ENCODE results near the gene SMARCAD1. TPM values are rescaled to one million over a fixed set of nuclear protein-coding genes. Genes with fewer than 3 reads are reported as not detected.

SMARCAD1 gene
- total and polyA plus RNA-seq, 2 experiments from 2014 or later, result 23.8 to 86.2 TPM

DNA sequence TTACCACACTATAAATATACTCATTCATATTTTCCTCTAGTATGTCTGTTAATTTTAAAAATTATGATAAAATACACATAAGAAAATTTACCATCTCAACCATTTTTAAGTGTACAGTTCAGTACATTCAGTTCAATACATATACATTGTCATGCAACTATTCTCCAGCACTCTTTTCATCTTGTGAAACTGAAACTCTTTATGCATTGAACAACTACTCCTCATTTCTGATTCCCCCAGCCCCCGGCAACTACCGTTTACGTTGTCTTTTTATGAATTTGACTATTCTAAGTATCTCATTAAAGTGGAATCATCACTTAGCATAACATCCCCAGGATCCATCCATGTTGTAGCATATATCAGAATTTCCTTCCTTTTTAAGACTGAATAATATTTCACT, 8.7 kb downstream of the SMARCAD1 start:
- H3K4me1 Mint-ChIP-seq, result peaks cover 2% of the 10 kb centered on the region; the same call in 1 of the 3 replicates
- H3K4me1 ChIP-seq (ENCODE audit: insufficient read depth), result peaks cover 1% of the 10 kb centered on the region; the same call in 1 of the 2 replicates
- H3K27ac ChIP-seq (ENCODE audit: low read depth), result no peak overlapping the region
- TF ChIP-seq JUNB (IDR thresholded peaks at IDR 0.05; ENCODE audit: unreplicated experiment) (no peak), EZH2 (IDR thresholded peaks at IDR 0.05; ENCODE audit: low read depth, unreplicated experiment) (no peak), CREB1 (CRISPR knock-in tag; IDR thresholded peaks at IDR 0.05; ENCODE audit: low read depth) (no peak), ZNF114 (CRISPR knock-in tag; IDR thresholded peaks at IDR 0.05) (no peak), STAT1 (IDR thresholded peaks at IDR 0.05; ENCODE audit: unreplicated experiment) (no peak), POLR2AphosphoS5 (IDR thresholded peaks at IDR 0.05; ENCODE audit: low read depth) (no peak), ZNF331 (CRISPR knock-in tag; IDR thresholded peaks at IDR 0.05; ENCODE audit: low read depth) (no peak), NANOG (IDR thresholded peaks at IDR 0.05; ENCODE audit: borderline replicate concordance) (no peak), ETS1 (IDR thresholded peaks at IDR 0.05) (no peak), REST (IDR thresholded peaks at IDR 0.05; ENCODE audit: unreplicated experiment) (no peak), EZH2phosphoT487 (IDR thresholded peaks at IDR 0.05; ENCODE audit: unreplicated experiment) (no peak)
- TF ChIP-seq, protein P1, sequence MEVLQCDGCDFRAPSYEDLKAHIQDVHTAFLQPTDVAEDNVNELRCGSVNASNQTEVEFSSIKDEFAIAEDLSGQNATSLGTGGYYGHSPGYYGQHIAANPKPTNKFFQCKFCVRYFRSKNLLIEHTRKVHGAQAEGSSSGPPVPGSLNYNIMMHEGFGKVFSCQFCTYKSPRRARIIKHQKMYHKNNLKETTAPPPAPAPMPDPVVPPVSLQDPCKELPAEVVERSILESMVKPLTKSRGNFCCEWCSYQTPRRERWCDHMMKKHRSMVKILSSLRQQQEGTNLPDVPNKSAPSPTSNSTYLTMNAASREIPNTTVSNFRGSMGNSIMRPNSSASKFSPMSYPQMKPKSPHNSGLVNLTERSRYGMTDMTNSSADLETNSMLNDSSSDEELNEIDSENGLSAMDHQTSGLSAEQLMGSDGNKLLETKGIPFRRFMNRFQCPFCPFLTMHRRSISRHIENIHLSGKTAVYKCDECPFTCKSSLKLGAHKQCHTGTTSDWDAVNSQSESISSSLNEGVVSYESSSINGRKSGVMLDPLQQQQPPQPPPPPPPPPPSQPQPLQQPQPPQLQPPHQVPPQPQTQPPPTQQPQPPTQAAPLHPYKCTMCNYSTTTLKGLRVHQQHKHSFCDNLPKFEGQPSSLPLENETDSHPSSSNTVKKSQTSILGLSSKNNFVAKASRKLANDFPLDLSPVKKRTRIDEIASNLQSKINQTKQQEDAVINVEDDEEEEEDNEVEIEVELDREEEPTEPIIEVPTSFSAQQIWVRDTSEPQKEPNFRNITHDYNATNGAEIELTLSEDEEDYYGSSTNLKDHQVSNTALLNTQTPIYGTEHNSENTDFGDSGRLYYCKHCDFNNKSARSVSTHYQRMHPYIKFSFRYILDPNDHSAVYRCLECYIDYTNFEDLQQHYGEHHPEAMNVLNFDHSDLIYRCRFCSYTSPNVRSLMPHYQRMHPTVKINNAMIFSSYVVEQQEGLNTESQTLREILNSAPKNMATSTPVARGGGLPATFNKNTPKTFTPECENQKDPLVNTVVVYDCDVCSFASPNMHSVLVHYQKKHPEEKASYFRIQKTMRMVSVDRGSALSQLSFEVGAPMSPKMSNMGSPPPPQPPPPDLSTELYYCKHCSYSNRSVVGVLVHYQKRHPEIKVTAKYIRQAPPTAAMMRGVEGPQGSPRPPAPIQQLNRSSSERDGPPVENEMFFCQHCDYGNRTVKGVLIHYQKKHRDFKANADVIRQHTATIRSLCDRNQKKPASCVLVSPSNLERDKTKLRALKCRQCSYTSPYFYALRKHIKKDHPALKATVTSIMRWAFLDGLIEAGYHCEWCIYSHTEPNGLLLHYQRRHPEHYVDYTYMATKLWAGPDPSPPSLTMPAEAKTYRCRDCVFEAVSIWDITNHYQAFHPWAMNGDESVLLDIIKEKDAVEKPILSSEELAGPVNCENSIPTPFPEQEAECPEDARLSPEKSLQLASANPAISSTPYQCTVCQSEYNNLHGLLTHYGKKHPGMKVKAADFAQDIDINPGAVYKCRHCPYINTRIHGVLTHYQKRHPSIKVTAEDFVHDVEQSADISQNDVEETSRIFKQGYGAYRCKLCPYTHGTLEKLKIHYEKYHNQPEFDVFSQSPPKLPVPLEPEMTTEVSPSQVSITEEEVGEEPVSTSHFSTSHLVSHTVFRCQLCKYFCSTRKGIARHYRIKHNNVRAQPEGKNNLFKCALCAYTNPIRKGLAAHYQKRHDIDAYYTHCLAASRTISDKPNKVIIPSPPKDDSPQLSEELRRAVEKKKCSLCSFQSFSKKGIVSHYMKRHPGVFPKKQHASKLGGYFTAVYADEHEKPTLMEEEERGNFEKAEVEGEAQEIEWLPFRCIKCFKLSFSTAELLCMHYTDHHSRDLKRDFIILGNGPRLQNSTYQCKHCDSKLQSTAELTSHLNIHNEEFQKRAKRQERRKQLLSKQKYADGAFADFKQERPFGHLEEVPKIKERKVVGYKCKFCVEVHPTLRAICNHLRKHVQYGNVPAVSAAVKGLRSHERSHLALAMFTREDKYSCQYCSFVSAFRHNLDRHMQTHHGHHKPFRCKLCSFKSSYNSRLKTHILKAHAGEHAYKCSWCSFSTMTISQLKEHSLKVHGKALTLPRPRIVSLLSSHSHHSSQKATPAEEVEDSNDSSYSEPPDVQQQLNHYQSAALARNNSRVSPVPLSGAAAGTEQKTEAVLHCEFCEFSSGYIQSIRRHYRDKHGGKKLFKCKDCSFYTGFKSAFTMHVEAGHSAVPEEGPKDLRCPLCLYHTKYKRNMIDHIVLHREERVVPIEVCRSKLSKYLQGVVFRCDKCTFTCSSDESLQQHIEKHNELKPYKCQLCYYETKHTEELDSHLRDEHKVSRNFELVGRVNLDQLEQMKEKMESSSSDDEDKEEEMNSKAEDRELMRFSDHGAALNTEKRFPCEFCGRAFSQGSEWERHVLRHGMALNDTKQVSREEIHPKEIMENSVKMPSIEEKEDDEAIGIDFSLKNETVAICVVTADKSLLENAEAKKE (CRISPR knock-in tag; IDR thresholded peaks at IDR 0.05), result no peak
- TF ChIP-seq, protein P2, sequence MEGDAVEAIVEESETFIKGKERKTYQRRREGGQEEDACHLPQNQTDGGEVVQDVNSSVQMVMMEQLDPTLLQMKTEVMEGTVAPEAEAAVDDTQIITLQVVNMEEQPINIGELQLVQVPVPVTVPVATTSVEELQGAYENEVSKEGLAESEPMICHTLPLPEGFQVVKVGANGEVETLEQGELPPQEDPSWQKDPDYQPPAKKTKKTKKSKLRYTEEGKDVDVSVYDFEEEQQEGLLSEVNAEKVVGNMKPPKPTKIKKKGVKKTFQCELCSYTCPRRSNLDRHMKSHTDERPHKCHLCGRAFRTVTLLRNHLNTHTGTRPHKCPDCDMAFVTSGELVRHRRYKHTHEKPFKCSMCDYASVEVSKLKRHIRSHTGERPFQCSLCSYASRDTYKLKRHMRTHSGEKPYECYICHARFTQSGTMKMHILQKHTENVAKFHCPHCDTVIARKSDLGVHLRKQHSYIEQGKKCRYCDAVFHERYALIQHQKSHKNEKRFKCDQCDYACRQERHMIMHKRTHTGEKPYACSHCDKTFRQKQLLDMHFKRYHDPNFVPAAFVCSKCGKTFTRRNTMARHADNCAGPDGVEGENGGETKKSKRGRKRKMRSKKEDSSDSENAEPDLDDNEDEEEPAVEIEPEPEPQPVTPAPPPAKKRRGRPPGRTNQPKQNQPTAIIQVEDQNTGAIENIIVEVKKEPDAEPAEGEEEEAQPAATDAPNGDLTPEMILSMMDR (conservative IDR thresholded peaks at IDR 0.05; ENCODE audit: low read depth in 2 of 2), result no peak
- H3K27me3 ChIP-seq (ENCODE audit: insufficient read depth), result no peaks in the 10 kb centered on the region
- H3F3A ChIP-seq (replicated peaks; ENCODE audit: low read depth), result no peaks in the 10 kb centered on the region
- DNase-seq (ENCODE audit: low spot score) (no peak), ATAC-seq (no peak)
- peaks cover 100% of the 10 kb centered on the region for H3K79me2 ChIP-seq (replicated peaks; ENCODE audit: insufficient read depth)
- H3K27ac Mint-ChIP-seq, result no peak overlapping the region
- H3K9me3 Mint-ChIP-seq, result no peaks in the 10 kb centered on the region
- H3K27me3 Mint-ChIP-seq (ENCODE audit: insufficient read depth, low read depth, poor library complexity), result no peaks in the 10 kb centered on the region
- H3K4me3 Mint-ChIP-seq, result no peak overlapping the region
- H4K20me1 ChIP-seq (replicated peaks; ENCODE audit: insufficient read depth), result peaks cover 11% of the 10 kb centered on the region
- H2AFZ ChIP-seq, result no peak overlapping the region
- peaks cover 22% of the 10 kb centered on the region for H3K36me3 ChIP-seq (ENCODE audit: insufficient read depth)
- H3K9me2 ChIP-seq (ENCODE audit: insufficient read depth), result no peaks in the 10 kb centered on the region
- H3K36me3 Mint-ChIP-seq (ENCODE audit: low read depth), result peaks cover 73% of the 10 kb centered on the region
- no peak overlapping the region for H3K4me3 ChIP-seq
- no peak overlapping the region for H3K4me2 ChIP-seq

Data from GM23338 (cell line).